ENCODE results near the gene ITPRIPL2. TPM values are rescaled to one million over a fixed set of nuclear protein-coding genes. Genes with fewer than 3 reads are reported as not detected.

Gene ITPRIPL2
- total RNA-seq, 1 experiment from 2014 or later: 21.6 TPM

DNA sequence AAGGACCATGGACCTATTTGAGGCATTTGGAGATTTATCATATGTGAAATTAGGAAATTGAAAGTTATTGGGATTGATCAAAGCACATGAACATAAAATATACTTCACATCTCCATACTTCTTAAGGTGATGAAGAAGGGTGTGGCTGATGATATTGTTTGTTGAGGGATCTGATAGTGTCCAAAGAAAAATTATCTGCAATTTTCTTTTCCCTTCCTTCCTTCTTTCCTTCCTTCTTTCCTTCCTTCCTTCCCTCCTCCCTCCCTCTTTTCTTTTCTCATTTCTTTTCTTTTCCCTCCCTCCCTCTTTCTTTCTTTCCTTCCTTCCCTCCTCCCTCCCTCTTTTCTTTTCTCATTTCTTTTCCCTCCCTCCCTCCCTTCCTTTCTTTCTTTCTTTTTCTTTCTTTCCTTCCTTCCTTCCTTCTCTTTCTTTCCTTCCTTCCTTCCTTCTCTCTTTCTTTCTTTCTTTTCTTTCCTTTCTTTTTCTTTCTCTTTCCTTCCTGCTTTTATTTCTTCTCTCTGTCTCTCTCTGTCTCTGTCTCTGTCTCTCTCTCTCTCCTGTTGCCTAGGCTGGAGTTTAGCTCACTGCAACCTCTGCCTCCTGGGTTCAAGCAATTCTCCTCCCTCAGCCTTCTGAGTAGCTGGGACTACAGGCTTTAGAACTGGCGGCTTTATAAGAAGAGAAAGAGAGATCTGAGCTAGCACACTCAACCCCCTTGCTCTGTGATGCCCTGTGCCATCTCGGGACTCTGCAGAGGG is 20.9 kb upstream of the ITPRIPL2 start:
- Histone ChIP-seq H3K4me3 (ENCODE audit: low read length) (no peak overlapping the region), H4K20me1 (ENCODE audit: low read length) (no peaks in the 10 kb centered on the region), H3K79me2 (ENCODE audit: low read length) (no peaks in the 10 kb centered on the region), H3K9me3 (ENCODE audit: low read length) (no peaks in the 10 kb centered on the region), H3F3A (ENCODE audit: low read length, unreplicated experiment) (no peaks in the 10 kb centered on the region), H3K4me1 (ENCODE audit: insufficient read depth, low read length) (peaks cover 44% of the 10 kb centered on the region), H3K4me2 (ENCODE audit: low read length) (peak overlapping the region; percentile 70), H3K36me3 (ENCODE audit: low read depth, low read length) (no peaks in the 10 kb centered on the region), H3K27me3 (ENCODE audit: low read length) (no peaks in the 10 kb centered on the region), H3K9ac (ENCODE audit: low read length) (peak overlapping the region; percentile 46), H3K27ac (ENCODE audit: low read length) (peak overlapping the region; percentile 85), H2AFZ (ENCODE audit: low read length) (no peak overlapping the region), H3K9me2 (replicated peaks; ENCODE audit: low read length) (no peaks in the 10 kb centered on the region)
- CTCF ChIA-PET: no interaction called here
- ATAC-seq (no peak), DNase-seq (no peak)
- TF ChIP-seq EZH2 (IDR thresholded peaks at IDR 0.05; ENCODE audit: low read length, unreplicated experiment) (no peak), EZH2phosphoT487 (IDR thresholded peaks at IDR 0.05; ENCODE audit: borderline replicate concordance, low read length) (no peak)
- TF ChIP-seq, protein P1, sequence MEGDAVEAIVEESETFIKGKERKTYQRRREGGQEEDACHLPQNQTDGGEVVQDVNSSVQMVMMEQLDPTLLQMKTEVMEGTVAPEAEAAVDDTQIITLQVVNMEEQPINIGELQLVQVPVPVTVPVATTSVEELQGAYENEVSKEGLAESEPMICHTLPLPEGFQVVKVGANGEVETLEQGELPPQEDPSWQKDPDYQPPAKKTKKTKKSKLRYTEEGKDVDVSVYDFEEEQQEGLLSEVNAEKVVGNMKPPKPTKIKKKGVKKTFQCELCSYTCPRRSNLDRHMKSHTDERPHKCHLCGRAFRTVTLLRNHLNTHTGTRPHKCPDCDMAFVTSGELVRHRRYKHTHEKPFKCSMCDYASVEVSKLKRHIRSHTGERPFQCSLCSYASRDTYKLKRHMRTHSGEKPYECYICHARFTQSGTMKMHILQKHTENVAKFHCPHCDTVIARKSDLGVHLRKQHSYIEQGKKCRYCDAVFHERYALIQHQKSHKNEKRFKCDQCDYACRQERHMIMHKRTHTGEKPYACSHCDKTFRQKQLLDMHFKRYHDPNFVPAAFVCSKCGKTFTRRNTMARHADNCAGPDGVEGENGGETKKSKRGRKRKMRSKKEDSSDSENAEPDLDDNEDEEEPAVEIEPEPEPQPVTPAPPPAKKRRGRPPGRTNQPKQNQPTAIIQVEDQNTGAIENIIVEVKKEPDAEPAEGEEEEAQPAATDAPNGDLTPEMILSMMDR (conservative IDR thresholded peaks at IDR 0.05; ENCODE audit: low read depth, low read length): no peak
- intact Hi-C loops (cut with micrococcal nuclease): loop anchor here (1.0 kb wide), 2 partner anchors 20 to 44 kb away; partner anchors contain the start of gene ITPRIPL2
- TSS peak; percentile 18 for BruUV-seq (replicated peaks)
- POLR2A ChIA-PET (ENCODE audit: unreplicated experiment): no interaction called here

DNA sequence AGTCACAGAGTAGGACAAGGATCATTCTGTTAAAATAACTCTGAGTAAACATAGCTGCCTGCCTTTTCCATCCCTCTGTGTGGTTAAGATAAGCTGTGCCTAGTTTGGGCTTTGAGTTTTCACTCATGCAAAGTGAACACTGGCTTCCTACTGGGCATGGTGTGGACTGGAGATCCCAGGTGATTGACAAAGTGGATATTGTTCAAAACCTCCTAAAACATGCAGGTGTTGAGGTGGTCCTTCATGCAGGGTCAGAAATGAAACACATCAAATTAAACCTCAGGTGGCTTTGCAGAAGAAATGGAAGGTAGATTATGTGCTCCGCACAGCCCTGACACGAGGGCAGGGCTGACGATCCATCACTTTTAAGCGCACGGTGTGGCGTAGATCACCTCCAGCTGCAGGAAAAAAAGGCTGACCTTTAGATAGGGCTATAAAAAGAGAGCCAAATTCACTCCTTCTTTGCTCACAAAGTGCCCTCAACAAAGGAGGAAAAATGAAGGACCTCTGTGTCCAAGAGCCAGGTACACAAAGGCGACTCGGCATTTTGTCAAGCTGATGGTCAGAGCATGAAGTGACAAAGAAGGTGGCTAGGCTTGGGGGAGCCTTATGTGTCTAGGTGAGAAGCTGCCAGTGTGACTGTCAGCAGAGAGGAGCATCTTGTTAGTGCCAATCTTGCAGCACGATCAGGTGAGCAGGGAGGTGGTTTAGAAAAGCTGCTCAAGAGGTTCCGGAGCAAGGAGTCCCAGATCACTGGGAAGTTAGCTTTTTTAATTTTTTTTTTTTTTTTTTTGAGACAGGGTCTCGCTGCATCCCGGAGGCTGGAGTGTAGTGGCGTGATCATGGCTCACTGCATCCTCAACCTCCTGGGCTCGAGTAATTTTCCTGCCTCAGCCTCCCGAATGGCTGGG is 19.9 kb upstream of the ITPRIPL2 start:
- no peaks in the 10 kb centered on the region for H3K79me2 ChIP-seq (ENCODE audit: low read length)
- H3K4me3 ChIP-seq (ENCODE audit: low read length): no peak overlapping the region
- H4K20me1 ChIP-seq (ENCODE audit: low read length): no peaks in the 10 kb centered on the region
- intact Hi-C loops (cut with micrococcal nuclease): no loop called here
- peaks cover 44% of the 10 kb centered on the region for H3K4me1 ChIP-seq (ENCODE audit: insufficient read depth, low read length)
- H3K9me2 ChIP-seq (replicated peaks; ENCODE audit: low read length): no peaks in the 10 kb centered on the region
- no peaks in the 10 kb centered on the region for H3K27me3 ChIP-seq (ENCODE audit: low read length)
- H3K27ac ChIP-seq (ENCODE audit: low read length): 0 out of 2 replicates have a peak overlapping the region, but pooled peaks have one; percentile 4
- POLR2A ChIA-PET (ENCODE audit: unreplicated experiment): no interaction called here
- BruUV-seq (replicated peaks): no TSS peak
- H3K36me3 ChIP-seq (ENCODE audit: low read depth, low read length): no peaks in the 10 kb centered on the region
- H3F3A ChIP-seq (ENCODE audit: low read length, unreplicated experiment): no peaks in the 10 kb centered on the region
- TF ChIP-seq, protein P1 (conservative IDR thresholded peaks at IDR 0.05; ENCODE audit: low read depth, low read length): no peak
- TF ChIP-seq EZH2phosphoT487 (IDR thresholded peaks at IDR 0.05; ENCODE audit: borderline replicate concordance, low read length) (no peak), EZH2 (IDR thresholded peaks at IDR 0.05; ENCODE audit: low read length, unreplicated experiment) (no peak)
- CTCF ChIA-PET: no interaction called here
- H3K9me3 ChIP-seq (ENCODE audit: low read length): no peaks in the 10 kb centered on the region
- no peak overlapping the region for H2AFZ ChIP-seq (ENCODE audit: low read length)
- H3K9ac ChIP-seq (ENCODE audit: low read length): no peak overlapping the region
- peak overlapping the region; percentile 34; the same call in 1 of the 2 replicates for H3K4me2 ChIP-seq (ENCODE audit: low read length)
- ATAC-seq (no peak), DNase-seq (no peak)
